ENCODE data around the gene TRMT112. TPM values are rescaled to one million over a fixed set of nuclear protein-coding genes. Genes with fewer than 3 reads are reported as not detected.
A peak's percentile ranks its signal among the peaks of the same experiment; 100 is the strongest.

TRMT112 gene
- total RNA-seq, 4 donors from 2014 or later, result 202 to 248 (median 211) TPM

DNA sequence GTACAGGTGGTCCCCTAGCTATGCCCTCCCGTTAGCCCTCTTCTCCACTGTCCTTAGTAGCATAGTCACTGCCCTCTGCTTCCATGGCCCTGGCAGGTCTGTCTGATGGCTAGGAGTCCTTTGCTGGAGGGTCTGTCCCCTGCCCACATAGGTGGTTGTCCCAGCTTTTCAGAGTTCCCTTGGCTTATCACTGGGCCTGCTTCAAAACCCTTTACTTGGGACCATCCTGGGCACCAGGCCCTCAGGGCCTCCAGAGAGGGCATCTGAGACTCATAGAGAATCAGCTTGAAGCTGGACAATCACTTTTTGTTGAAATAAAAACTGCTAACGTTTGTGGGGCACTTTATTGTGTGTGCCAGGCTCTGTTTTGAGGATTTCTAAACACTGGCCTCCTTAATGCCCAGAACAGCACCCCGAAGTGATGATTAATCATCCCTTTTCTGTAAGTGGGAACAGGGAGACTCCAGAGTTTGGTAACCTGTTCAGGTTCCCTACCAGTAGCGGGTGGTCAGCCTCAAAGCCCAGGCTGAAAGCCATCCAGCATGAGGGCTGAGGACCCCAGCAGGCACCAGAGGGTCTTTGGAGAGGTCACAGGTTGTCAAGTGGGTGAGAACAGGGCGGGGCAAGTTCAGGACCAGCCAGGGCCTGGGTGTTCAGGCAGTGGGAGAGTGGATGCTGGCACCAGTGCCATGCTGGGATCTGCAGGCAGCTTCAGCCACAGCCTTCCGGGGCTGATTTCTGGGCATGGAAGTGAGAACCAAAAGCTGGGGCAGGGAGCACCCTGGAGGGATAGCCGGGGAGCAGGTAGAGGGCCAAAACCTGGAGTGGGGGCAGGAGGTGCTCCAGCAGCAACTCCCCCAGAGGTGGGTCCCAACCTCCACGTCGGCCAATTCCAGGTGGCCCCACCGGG lies 26.8 kb downstream of the TRMT112 start:
- DNase-seq, result no peak
- Histone ChIP-seq H3K27me3 (peaks cover 8 to 58% (median 11%) of the 10 kb centered on the region in 4 donors), H3K4me3 (peak overlapping the region in 1 of 4 donors; percentile 67), H3K27ac (no peak overlapping the region), H3K4me1 (peaks cover 22 to 44% (median 29%) of the 10 kb centered on the region in 3 donors), H3K36me3 (peaks cover 0 to 10% (median 0%) of the 10 kb centered on the region in 3 donors), H3K9me3 (no peaks in the 10 kb centered on the region)
- intact Hi-C loops (cut with DNase I), result no loop called here
- TF ChIP-seq POLR2A (IDR thresholded peaks at IDR 0.05), result no peak
- TF ChIP-seq, protein P1, sequence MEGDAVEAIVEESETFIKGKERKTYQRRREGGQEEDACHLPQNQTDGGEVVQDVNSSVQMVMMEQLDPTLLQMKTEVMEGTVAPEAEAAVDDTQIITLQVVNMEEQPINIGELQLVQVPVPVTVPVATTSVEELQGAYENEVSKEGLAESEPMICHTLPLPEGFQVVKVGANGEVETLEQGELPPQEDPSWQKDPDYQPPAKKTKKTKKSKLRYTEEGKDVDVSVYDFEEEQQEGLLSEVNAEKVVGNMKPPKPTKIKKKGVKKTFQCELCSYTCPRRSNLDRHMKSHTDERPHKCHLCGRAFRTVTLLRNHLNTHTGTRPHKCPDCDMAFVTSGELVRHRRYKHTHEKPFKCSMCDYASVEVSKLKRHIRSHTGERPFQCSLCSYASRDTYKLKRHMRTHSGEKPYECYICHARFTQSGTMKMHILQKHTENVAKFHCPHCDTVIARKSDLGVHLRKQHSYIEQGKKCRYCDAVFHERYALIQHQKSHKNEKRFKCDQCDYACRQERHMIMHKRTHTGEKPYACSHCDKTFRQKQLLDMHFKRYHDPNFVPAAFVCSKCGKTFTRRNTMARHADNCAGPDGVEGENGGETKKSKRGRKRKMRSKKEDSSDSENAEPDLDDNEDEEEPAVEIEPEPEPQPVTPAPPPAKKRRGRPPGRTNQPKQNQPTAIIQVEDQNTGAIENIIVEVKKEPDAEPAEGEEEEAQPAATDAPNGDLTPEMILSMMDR (IDR thresholded peaks at IDR 0.05), result no peak
- 46 to 50% methylated on average over 4 to 6 of the region's 10 CpGs for WGBS, 2 donors

DNA sequence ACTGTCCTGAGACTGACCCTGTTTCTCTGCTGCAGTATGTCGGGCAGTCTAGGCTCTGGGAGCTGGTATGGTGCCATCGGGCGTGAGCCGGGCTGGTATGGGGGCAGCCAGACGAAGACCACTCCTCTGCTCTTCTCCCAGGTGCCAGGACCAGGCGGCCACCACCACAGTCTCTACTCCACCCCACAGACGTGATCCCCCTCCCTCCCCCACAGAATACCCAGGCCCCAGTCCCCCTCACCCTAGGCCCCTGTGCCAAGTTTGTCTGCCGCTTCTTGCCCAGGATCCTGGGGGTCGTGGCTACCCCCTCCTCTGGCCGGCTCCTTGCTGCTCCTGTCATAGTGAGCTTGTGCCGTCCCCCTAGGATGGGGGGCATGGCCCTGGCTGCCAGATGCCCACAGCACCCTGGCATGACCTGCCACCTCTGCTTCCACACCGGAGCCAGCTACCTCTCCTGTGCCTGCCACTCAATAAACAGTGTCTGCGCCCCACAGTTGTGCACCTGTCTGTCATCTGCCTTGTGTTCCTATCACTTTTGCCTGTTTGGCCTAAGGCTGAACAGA lies 28.3 kb downstream of the TRMT112 start:
- H3K27me3 ChIP-seq, result peaks cover 8 to 43% (median 11%) of the 10 kb centered on the region in 4 donors
- DNase-seq, result no peak
- H3K4me3 ChIP-seq, result no peak overlapping the region
- TF ChIP-seq POLR2A (IDR thresholded peaks at IDR 0.05), result no peak
- TF ChIP-seq, protein P1 (IDR thresholded peaks at IDR 0.05), result no peak
- 100% methylated on average over 3 of the region's 13 CpGs; no CpG with 5 or more reads in 1 of the 2 donors for WGBS, 2 donors
- no peak overlapping the region for H3K27ac ChIP-seq
- peaks cover 24 to 47% (median 32%) of the 10 kb centered on the region in 3 donors for H3K4me1 ChIP-seq
- intact Hi-C loops (cut with DNase I), result no loop called here
- H3K36me3 ChIP-seq, result peaks cover 0 to 10% (median 0%) of the 10 kb centered on the region in 3 donors
- H3K9me3 ChIP-seq, result no peaks in the 10 kb centered on the region

- Histone ChIP-seq H3K27me3 (peaks cover 8 to 35% (median 11%) of the 10 kb centered on the region in 4 donors), H3K9me3 (no peaks in the 10 kb centered on the region), H3K27ac (no peak overlapping the region), H3K4me3 (no peak overlapping the region), H3K36me3 (peaks cover 0 to 10% (median 0%) of the 10 kb centered on the region in 3 donors), H3K4me1 (peaks cover 31 to 54% (median 39%) of the 10 kb centered on the region in 3 donors)
- 90% methylated on average over 4 of the region's 9 CpGs; no CpG with 5 or more reads in 1 of the 2 donors for WGBS, 2 donors
- intact Hi-C loops (cut with DNase I), result no loop called here
- DNase-seq, result no peak
- TF ChIP-seq POLR2A (IDR thresholded peaks at IDR 0.05), result no peak
- TF ChIP-seq, protein P1 (IDR thresholded peaks at IDR 0.05), result no peak
Measured at GRCh38 chr11:64288353-64288750, 29.0 kb downstream of the TRMT112 start.

- no peaks in the 10 kb centered on the region for H3K9me3 ChIP-seq
- peaks cover 0 to 10% (median 0%) of the 10 kb centered on the region in 3 donors for H3K36me3 ChIP-seq
- 89 to 91% methylated on average over 4 to 16 of the region's 33 CpGs for WGBS, 2 donors
- DNase-seq, result no peak
- intact Hi-C loops (cut with DNase I), result no loop called here
- no peak overlapping the region for H3K4me3 ChIP-seq
- peaks cover 37 to 58% (median 43%) of the 10 kb centered on the region in 3 donors for H3K4me1 ChIP-seq
- TF ChIP-seq POLR2A (IDR thresholded peaks at IDR 0.05), result no peak
- peaks cover 7 to 30% (median 8%) of the 10 kb centered on the region in 4 donors for H3K27me3 ChIP-seq
- H3K27ac ChIP-seq, result no peak overlapping the region
Measured at GRCh38 chr11:64287676-64288352, 29.5 kb downstream of the TRMT112 start.

GRCh38 chr11:64286801-64287159 lies 30.6 kb downstream of the TRMT112 start:
- H3K27ac ChIP-seq, result peak overlapping the region in 1 of 4 donors; percentile 96
- no peak for DNase-seq
- 90 to 100% methylated on average over 2 to 3 of the region's 9 CpGs for WGBS, 2 donors
- no peaks in the 10 kb centered on the region for H3K9me3 ChIP-seq
- H3K27me3 ChIP-seq, result peaks cover 0 to 20% (median 4%) of the 10 kb centered on the region in 4 donors
- H3K4me3 ChIP-seq, result peak overlapping the region in 1 of 4 donors; percentile 89
- H3K4me1 ChIP-seq, result peaks cover 32 to 58% (median 33%) of the 10 kb centered on the region in 3 donors
- intact Hi-C loops (cut with DNase I), result no loop called here
- TF ChIP-seq POLR2A (IDR thresholded peaks at IDR 0.05), result no peak
- TF ChIP-seq, protein P1 (IDR thresholded peaks at IDR 0.05), result no peak
- H3K36me3 ChIP-seq, result peaks cover 0 to 17% (median 4%) of the 10 kb centered on the region in 3 donors
